Measurements from ENCODE around the gene TK1. TPM values are rescaled to one million over a fixed set of nuclear protein-coding genes. Genes with fewer than 3 reads are reported as not detected.

The TK1 gene
- total RNA-seq, 1 experiment from 2014 or later, result 89.7 TPM

GRCh38 chr17:78135858-78136500, 50.9 kb downstream of the TK1 start:
- CTCF ChIA-PET, result interaction anchor here (0.6 to 1.5 kb wide), 3 partner anchors 9 to 203 kb away, joined by 3 to 8 read pairs (median 4); no protein-coding TSS in a partner anchor
- H3K9me3 Mint-ChIP-seq (ENCODE audit: low read depth, unreplicated experiment), result no peaks in the 10 kb centered on the region
- no peak for DNase-seq

GRCh38 chr17:78134899-78135385, 51.9 kb downstream of the TK1 start:
- no peak for TF ChIP-seq CTCF (IDR thresholded peaks at IDR 0.05; ENCODE audit: unreplicated experiment)
- no TSS peak for BruUV-seq (replicated peaks)
- Mint-ChIP-seq H3K27me3 (ENCODE audit: unreplicated experiment) (no peaks in the 10 kb centered on the region), H3K36me3 (ENCODE audit: insufficient read depth, unreplicated experiment) (peaks cover 28% of the 10 kb centered on the region), H3K9me3 (ENCODE audit: low read depth, unreplicated experiment) (no peaks in the 10 kb centered on the region), H3K4me3 (ENCODE audit: low read depth, unreplicated experiment) (no peak overlapping the region), H3K4me1 (ENCODE audit: low read depth, unreplicated experiment) (peaks cover 49% of the 10 kb centered on the region), H3K27ac (ENCODE audit: unreplicated experiment) (no peak overlapping the region)
- intact Hi-C loops (cut with micrococcal nuclease; ENCODE audit: unreplicated experiment), result no loop called here
- no peak for DNase-seq
- CTCF ChIA-PET, result interaction anchor here (1.5 kb wide), 2 partner anchors 10 to 34 kb away, joined by 3 to 4 read pairs; no protein-coding TSS in a partner anchor

More at GRCh38 chr17:78135858-78136500, 50.9 kb downstream of the TK1 start:
- no peak for TF ChIP-seq CTCF (IDR thresholded peaks at IDR 0.05; ENCODE audit: unreplicated experiment)
- H3K4me1 Mint-ChIP-seq (ENCODE audit: low read depth, unreplicated experiment), result peaks cover 48% of the 10 kb centered on the region
- no peak overlapping the region for H3K27ac Mint-ChIP-seq (ENCODE audit: unreplicated experiment)
- no peak overlapping the region for H3K4me3 Mint-ChIP-seq (ENCODE audit: low read depth, unreplicated experiment)
- H3K27me3 Mint-ChIP-seq (ENCODE audit: unreplicated experiment), result no peaks in the 10 kb centered on the region
- H3K36me3 Mint-ChIP-seq (ENCODE audit: insufficient read depth, unreplicated experiment), result peaks cover 34% of the 10 kb centered on the region
- BruUV-seq (replicated peaks), result no TSS peak
- intact Hi-C loops (cut with micrococcal nuclease; ENCODE audit: unreplicated experiment), result no loop called here

- H3K27ac Mint-ChIP-seq (ENCODE audit: unreplicated experiment), result no peak overlapping the region
- peaks cover 32% of the 10 kb centered on the region for H3K36me3 Mint-ChIP-seq (ENCODE audit: insufficient read depth, unreplicated experiment)
- CTCF ChIA-PET, result interaction anchor here (1.5 kb wide), 2 partner anchors 11 to 35 kb away, joined by 3 to 4 read pairs; no protein-coding TSS in a partner anchor
- DNase-seq, result peak; percentile 62
- H3K4me1 Mint-ChIP-seq (ENCODE audit: low read depth, unreplicated experiment), result peaks cover 51% of the 10 kb centered on the region
- intact Hi-C loops (cut with micrococcal nuclease; ENCODE audit: unreplicated experiment), result no loop called here
- H3K9me3 Mint-ChIP-seq (ENCODE audit: low read depth, unreplicated experiment), result no peaks in the 10 kb centered on the region
- H3K4me3 Mint-ChIP-seq (ENCODE audit: low read depth, unreplicated experiment), result no peak overlapping the region
- BruUV-seq (replicated peaks), result no TSS peak
- no peaks in the 10 kb centered on the region for H3K27me3 Mint-ChIP-seq (ENCODE audit: unreplicated experiment)
- peak; percentile 24 for TF ChIP-seq CTCF (IDR thresholded peaks at IDR 0.05; ENCODE audit: unreplicated experiment)
These were observed 52.6 kb downstream of the TK1 start for GRCh38 chr17:78133971-78134898.

GRCh38 chr17:78133179-78133951, 53.5 kb downstream of the TK1 start:
- CTCF ChIA-PET, result no interaction called here
- no peak for TF ChIP-seq CTCF (IDR thresholded peaks at IDR 0.05; ENCODE audit: unreplicated experiment)
- Mint-ChIP-seq H3K36me3 (ENCODE audit: insufficient read depth, unreplicated experiment) (peaks cover 32% of the 10 kb centered on the region), H3K4me1 (ENCODE audit: low read depth, unreplicated experiment) (peaks cover 51% of the 10 kb centered on the region), H3K27ac (ENCODE audit: unreplicated experiment) (no peak overlapping the region), H3K27me3 (ENCODE audit: unreplicated experiment) (no peaks in the 10 kb centered on the region), H3K4me3 (ENCODE audit: low read depth, unreplicated experiment) (no peak overlapping the region), H3K9me3 (ENCODE audit: low read depth, unreplicated experiment) (no peaks in the 10 kb centered on the region)
- intact Hi-C loops (cut with micrococcal nuclease; ENCODE audit: unreplicated experiment), result no loop called here
- no TSS peak for BruUV-seq (replicated peaks)
- no peak for DNase-seq
